Activated CD8-positive, alpha-beta memory T cell treated with anti-CD3 and anti-CD28 coated beads for 4 hours (primary cell): ENCODE data around the gene NCKAP5.

Experiments
- DNase-seq, 2 donors: peaks; one replicate each; pipeline ENCODE4 v3.0.0-alpha.2; 2020; ENCODE audit warnings: low read depth in 2 of 2

The NCKAP5 gene

DNA sequence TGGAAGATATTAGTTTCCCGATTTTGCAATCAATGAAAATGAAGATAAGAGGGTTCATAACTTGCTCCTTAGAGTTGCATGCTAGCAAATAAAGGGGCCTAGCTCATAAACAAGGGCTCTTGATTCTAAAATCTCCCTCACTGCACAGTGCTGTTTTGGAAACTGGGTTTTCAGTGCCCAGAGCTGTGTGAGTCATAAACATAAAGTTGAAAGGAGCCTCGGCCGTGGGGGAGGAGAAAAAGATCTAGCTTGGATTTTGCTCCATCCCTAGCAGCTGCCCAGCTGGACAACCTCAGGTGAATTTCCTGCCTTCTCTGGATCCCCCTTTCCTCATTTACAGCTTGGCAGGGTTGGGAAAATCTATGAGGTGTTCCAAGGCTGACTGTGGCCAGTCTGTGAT lies 940.7 kb downstream of the NCKAP5 start:
- no peak for DNase-seq

- DNase-seq = no peak
Measured at GRCh38 chr2:132623096-132623839, 945.0 kb downstream of the NCKAP5 start.
